PC-9 (cell line): ENCODE results near the gene ATG10. TPM values are rescaled to one million over a fixed set of nuclear protein-coding genes. Genes with fewer than 3 reads are reported as not detected.

Experiments
- BruUV-seq: library from RNA; stranded (reverse); fragments of 400-500 nt; replicated peaks from 2 replicates; lab custom pipeline; 2021; lab: Mats Ljungman, UMichigan
- CTCF ChIA-PET: fragments of 300-600 bp; sonication (Branson Sonifier 250); formaldehyde crosslinking; loops from one replicate; lab custom pipeline; 2022; ENCODE audit warnings: antibody characterized with exemption; lab: Charles Lee
- POLR2A ChIA-PET: fragments of 300-600 bp; sonication (Branson Sonifier 250); formaldehyde crosslinking; loops from one replicate; lab custom pipeline; 2022; ENCODE audit warnings: antibody characterized with exemption; ENCODE audit not compliant: unreplicated experiment; lab: Charles Lee
- DNase-seq, 2 experiments: peaks; one replicate each; pipeline versions ENCODE4 v3.0.0 to v3.0.0-alpha.2; 2015 to 2022; ENCODE audit warnings: mixed read lengths in 1 of 2
- H2AFZ ChIP-seq: fragments of 200-600 bp; sonication (generic); 2 replicates; pipeline ENCODE4 v1.8.1; 2017; ENCODE audit warnings: antibody characterized with exemption
- H3F3A ChIP-seq: fragments of 200-600 bp; sonication (generic); 2 replicates; pipeline ENCODE4 v1.8.1; 2017; ENCODE audit warnings: antibody characterized with exemption, mild to moderate bottlenecking, low read depth; ENCODE audit not compliant: insufficient read depth
- H3K27ac ChIP-seq: fragments of 200-600 bp; sonication (generic); 2 replicates; pipeline ENCODE4 v1.6.1; 2016; ENCODE audit warnings: mixed run types
- H3K27me3 ChIP-seq: fragments of 200-600 bp; sonication (generic); 2 replicates; pipeline ENCODE4 v1.6.1; 2016; ENCODE audit warnings: low read depth, mixed run types; ENCODE audit not compliant: insufficient read depth
- H3K36me3 ChIP-seq: fragments of 200-600 bp; sonication (generic); 2 replicates; pipeline ENCODE4 v1.6.1; 2016; ENCODE audit warnings: low read depth, mixed run types
- H3K4me1 ChIP-seq: fragments of 200-600 bp; sonication (generic); replicated peaks from 2 replicates; pipeline ENCODE4 v1.6.1; 2016; ENCODE audit warnings: mixed run types; ENCODE audit not compliant: insufficient read depth
- H3K4me2 ChIP-seq: fragments of 200-600 bp; sonication (generic); 2 replicates; pipeline ENCODE4 v1.6.1; 2017; ENCODE audit warnings: mixed run types
- H3K4me3 ChIP-seq: fragments of 200-600 bp; sonication (generic); 2 replicates; pipeline ENCODE4 v1.6.1; 2016; ENCODE audit warnings: mixed run types
- H3K79me2 ChIP-seq: fragments of 200-600 bp; sonication (generic); 2 replicates; pipeline ENCODE4 v1.6.1; 2017; ENCODE audit warnings: low read depth, mixed run types
- H3K9me2 ChIP-seq: fragments of 200-600 bp; sonication (generic); 2 replicates; pipeline ENCODE4 v1.8.1; 2017; ENCODE audit warnings: mild to moderate bottlenecking; ENCODE audit not compliant: insufficient read depth
- H3K9me3 ChIP-seq: fragments of 200-600 bp; sonication (generic); 2 replicates; pipeline ENCODE4 v1.8.1; 2016; ENCODE audit warnings: low read depth; ENCODE audit not compliant: insufficient read depth
- H4K20me1 ChIP-seq: fragments of 200-600 bp; sonication (generic); 2 replicates; pipeline ENCODE4 v1.8.1; 2017; ENCODE audit not compliant: insufficient read depth
- EZH2 ChIP-seq: fragments of 200-600 bp; sonication (generic); IDR thresholded peaks from 2 replicates; pipeline ENCODE4 v1.8.0; 2017; ENCODE audit warnings: antibody characterized with exemption, low read depth
- intact Hi-C: fragments of 100-400 bp; cut with micrococcal nuclease; formaldehyde crosslinking; loops from one replicate; pipeline ENCODE4 v1.10.0; 2022; ENCODE audit not compliant: unreplicated experiment
- total RNA-seq: library from RNA; stranded (reverse); gene quantifications from 2 replicates; pipeline ENCODE4 v1.2.3, GENCODE V29; 2021
- TF ChIP-seq, protein P1 (sequence below): fragments of 200-600 bp; sonication (generic); conservative IDR thresholded peaks from 2 replicates; pipeline ENCODE4 v1.6.1; 2017; ENCODE audit warnings: mixed run types, antibody characterized with exemption, mild to moderate bottlenecking, moderate library complexity

ATG10 gene
- total RNA-seq, 1 experiment from 2014 or later: 12.7 TPM

GRCh38 chr5:81961651-81962440 lies 10.0 kb upstream of the ATG10 start:
- Histone ChIP-seq H3K9me3 (no peaks in the 10 kb centered on the region), H3K4me2 (no peak overlapping the region), H4K20me1 (no peaks in the 10 kb centered on the region), H3K27ac (no peak overlapping the region), H3K4me1 (no peaks in the 10 kb centered on the region), H3K4me3 (no peak overlapping the region), H3F3A (no peaks in the 10 kb centered on the region), H3K27me3 (no peaks in the 10 kb centered on the region), H3K79me2 (no peaks in the 10 kb centered on the region), H3K36me3 (no peaks in the 10 kb centered on the region), H3K9me2 (no peaks in the 10 kb centered on the region), H2AFZ (no peak overlapping the region)
- ChIA-PET POLR2A (no interaction called here), CTCF (no interaction called here)
- TF ChIP-seq EZH2: no peak
- intact Hi-C loops: no loop called here
- BruUV-seq: no TSS peak
- DNase-seq: no peak

- Histone ChIP-seq H3K36me3 (no peaks in the 10 kb centered on the region), H3K27me3 (no peaks in the 10 kb centered on the region), H3K4me3 (no peak overlapping the region), H3K4me1 (no peaks in the 10 kb centered on the region), H2AFZ (no peak overlapping the region), H3K79me2 (no peaks in the 10 kb centered on the region), H3K9me2 (no peaks in the 10 kb centered on the region), H3K4me2 (no peak overlapping the region), H3K27ac (no peak overlapping the region), H3F3A (no peaks in the 10 kb centered on the region), H3K9me3 (no peaks in the 10 kb centered on the region), H4K20me1 (no peaks in the 10 kb centered on the region)
- intact Hi-C loops: no loop called here
- POLR2A ChIA-PET: no interaction called here
- TF ChIP-seq, protein P1, sequence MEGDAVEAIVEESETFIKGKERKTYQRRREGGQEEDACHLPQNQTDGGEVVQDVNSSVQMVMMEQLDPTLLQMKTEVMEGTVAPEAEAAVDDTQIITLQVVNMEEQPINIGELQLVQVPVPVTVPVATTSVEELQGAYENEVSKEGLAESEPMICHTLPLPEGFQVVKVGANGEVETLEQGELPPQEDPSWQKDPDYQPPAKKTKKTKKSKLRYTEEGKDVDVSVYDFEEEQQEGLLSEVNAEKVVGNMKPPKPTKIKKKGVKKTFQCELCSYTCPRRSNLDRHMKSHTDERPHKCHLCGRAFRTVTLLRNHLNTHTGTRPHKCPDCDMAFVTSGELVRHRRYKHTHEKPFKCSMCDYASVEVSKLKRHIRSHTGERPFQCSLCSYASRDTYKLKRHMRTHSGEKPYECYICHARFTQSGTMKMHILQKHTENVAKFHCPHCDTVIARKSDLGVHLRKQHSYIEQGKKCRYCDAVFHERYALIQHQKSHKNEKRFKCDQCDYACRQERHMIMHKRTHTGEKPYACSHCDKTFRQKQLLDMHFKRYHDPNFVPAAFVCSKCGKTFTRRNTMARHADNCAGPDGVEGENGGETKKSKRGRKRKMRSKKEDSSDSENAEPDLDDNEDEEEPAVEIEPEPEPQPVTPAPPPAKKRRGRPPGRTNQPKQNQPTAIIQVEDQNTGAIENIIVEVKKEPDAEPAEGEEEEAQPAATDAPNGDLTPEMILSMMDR: no peak
- no peak for TF ChIP-seq EZH2
- no TSS peak for BruUV-seq
- CTCF ChIA-PET: no interaction called here
- DNase-seq: no peak
Measured at GRCh38 chr5:81963544-81963943, 8.3 kb upstream of the ATG10 start.

GRCh38 chr5:81965524-81965923 lies 6.3 kb upstream of the ATG10 start:
- intact Hi-C loops: no loop called here

More at GRCh38 chr5:81965524-81965923, 6.3 kb upstream of the ATG10 start:
- no peak for DNase-seq
- H3K79me2 ChIP-seq: no peaks in the 10 kb centered on the region
- H3K4me2 ChIP-seq: no peak overlapping the region
- POLR2A ChIA-PET: no interaction called here
- no peak for TF ChIP-seq EZH2
- TF ChIP-seq, protein P1: no peak
- no peak overlapping the region for H3K27ac ChIP-seq
- H3F3A ChIP-seq: no peaks in the 10 kb centered on the region
- no peaks in the 10 kb centered on the region for H3K9me2 ChIP-seq
- CTCF ChIA-PET: no interaction called here
- H3K4me3 ChIP-seq: no peak overlapping the region
- H2AFZ ChIP-seq: no peak overlapping the region
- no peaks in the 10 kb centered on the region for H3K9me3 ChIP-seq
- peaks cover 10% of the 10 kb centered on the region for H3K4me1 ChIP-seq
- no peaks in the 10 kb centered on the region for H3K27me3 ChIP-seq
- H3K36me3 ChIP-seq: no peaks in the 10 kb centered on the region
- BruUV-seq: no TSS peak
- no peaks in the 10 kb centered on the region for H4K20me1 ChIP-seq
